GM12878 (cell line): ENCODE measurements around the gene MEIS1. TPM values are rescaled to one million over a fixed set of nuclear protein-coding genes. Genes with fewer than 3 reads are reported as not detected.

ENCODE experiments used
- ATAC-seq: fragments of 200-7000 bp; cut with Tn5 transposase; 3 replicates; pipeline ENCODE4 v1.9.1; 2020; ENCODE audit warnings: mild to moderate bottlenecking, moderate library complexity
- BruUV-seq: library from RNA; stranded (reverse); fragments of 400-500 nt; replicated peaks from 2 replicates; lab custom pipeline; 2021; lab: Mats Ljungman, UMichigan
- CTCF ChIA-PET: fragments of 300-600 bp; sonication (Branson Sonifier 250); formaldehyde crosslinking; extraction: SDS; loops from one replicate; lab custom pipeline; 2021; ENCODE audit warnings: inconsistent platforms; lab: Yijun Ruan, JAX
- POLR2A ChIA-PET: fragments of 350-600 bp; formaldehyde crosslinking; extraction: SDS; loops from one replicate; lab custom pipeline; 2021; ENCODE audit warnings: inconsistent platforms; lab: Charles Lee
- RAD21 ChIA-PET: fragments of 300-600 bp; sonication (Branson Sonifier 250); formaldehyde crosslinking; loops from one replicate; lab custom pipeline; 2023; ENCODE audit warnings: antibody characterized with exemption; ENCODE audit not compliant: unreplicated experiment; lab: Charles Lee
- SMC1A ChIA-PET: fragments of 300-600 bp; sonication (Branson Sonifier 250); formaldehyde crosslinking; loops from one replicate; lab custom pipeline; 2023; ENCODE audit not compliant: unreplicated experiment, uncharacterized antibody; lab: Charles Lee
- DNase-seq: peaks from one replicate; pipeline ENCODE4 v3.0.0-alpha.2; 2011; ENCODE audit warnings: low read depth, low spot score
- FAIRE-seq: peaks from 3 replicates; lab custom pipeline; 2011; peaks lifted over from hg19 to GRCh38; lab: Jason Lieb, UNC
- H2AFZ ChIP-seq: 2 replicates; pipeline ENCODE4 v1.6.0; 2011; ENCODE audit warnings: low read depth, low read length, control low read depth; ENCODE audit not compliant: control insufficient read depth
- H3K27ac ChIP-seq: 2 replicates; pipeline ENCODE4 v1.5.1; 2011; ENCODE audit warnings: control low read depth; ENCODE audit not compliant: control insufficient read depth, insufficient read depth
- H3K27me3 ChIP-seq, 2 experiments: replicated peaks in 1 of 2; 2 replicates each; pipeline versions ENCODE4 v1.6.0 to v1.6.1; 2011; ENCODE audit warnings: low read length in 1 of 2; ENCODE audit not compliant: control insufficient read depth in 2 of 2, insufficient read depth in 2 of 2
- H3K36me3 ChIP-seq, 2 experiments: 2 replicates each; pipeline ENCODE4 v1.5.1; 2011; ENCODE audit warnings: low read length in 1 of 2; ENCODE audit not compliant: control insufficient read depth in 2 of 2, insufficient read depth in 2 of 2
- H3K4me1 ChIP-seq: 2 replicates; pipeline ENCODE4 v1.6.1; 2011; ENCODE audit warnings: mild to moderate bottlenecking, low read length, moderate library complexity, mixed read lengths; ENCODE audit not compliant: control insufficient read depth, insufficient read depth
- H3K4me2 ChIP-seq: 2 replicates; pipeline ENCODE4 v1.6.0; 2011; ENCODE audit warnings: control low read depth; ENCODE audit not compliant: control insufficient read depth, insufficient read depth
- H3K4me3 ChIP-seq: fragments of 200-600 bp; sonication (generic); 2 replicates; pipeline ENCODE4 v1.5.1; 2016
- H3K79me2 ChIP-seq: 2 replicates; pipeline ENCODE4 v1.6.0; 2011; ENCODE audit warnings: low read length; ENCODE audit not compliant: control insufficient read depth, insufficient read depth
- H3K9ac ChIP-seq: 2 replicates; pipeline ENCODE4 v1.8.0; 2011; ENCODE audit warnings: low read length, control low read depth, mixed read lengths; ENCODE audit not compliant: control insufficient read depth, insufficient read depth
- H3K9me3 ChIP-seq: replicated peaks from 3 replicates; pipeline ENCODE4 v1.5.1; 2011; ENCODE audit warnings: mild to moderate bottlenecking, low read length; ENCODE audit not compliant: control insufficient read depth, insufficient read depth
- H4K20me1 ChIP-seq: 2 replicates; pipeline ENCODE4 v1.6.0; 2011; ENCODE audit not compliant: control insufficient read depth, insufficient read depth
- BACH1 ChIP-seq: fragments of 450-650 bp; IDR thresholded peaks from 2 replicates; pipeline ENCODE4 v1.6.1; 2017; ENCODE audit warnings: mild to moderate bottlenecking, borderline replicate concordance
- ESRRA ChIP-seq: IDR thresholded peaks from 2 replicates; pipeline ENCODE4 v1.6.1; 2012; ENCODE audit warnings: mild to moderate bottlenecking, low read length, improper control_type of control experiment
- HCFC1 ChIP-seq: fragments of 150-350 bp; IDR thresholded peaks from 2 replicates; pipeline ENCODE4 v1.6.1; 2014; ENCODE audit warnings: low read length
- MEF2B ChIP-seq: fragments of 450-650 bp; IDR thresholded peaks from 2 replicates; pipeline ENCODE4 v1.6.1; 2018; ENCODE audit warnings: mild to moderate bottlenecking, moderate library complexity; ENCODE audit not compliant: partially characterized antibody, poor library complexity, severe bottlenecking
- NFIC ChIP-seq: IDR thresholded peaks from 2 replicates; pipeline ENCODE4 v1.6.1; 2012; ENCODE audit warnings: low read depth, mild to moderate bottlenecking, inconsistent platforms, low read length, moderate library complexity
- POU2F2 ChIP-seq: IDR thresholded peaks from 3 replicates; pipeline ENCODE4 v1.6.1; 2011; ENCODE audit warnings: low read depth, mild to moderate bottlenecking, low read length, borderline replicate concordance
- RB1 ChIP-seq: fragments of 450-650 bp; formaldehyde crosslinking; IDR thresholded peaks from 2 replicates; pipeline ENCODE4 v1.6.1; 2017; ENCODE audit warnings: mild to moderate bottlenecking, borderline replicate concordance
- RCOR1 ChIP-seq: conservative IDR thresholded peaks from 2 replicates; pipeline ENCODE4 v1.6.1; 2012; ENCODE audit warnings: low read depth, low read length, improper control_type of control experiment
- REST ChIP-seq: IDR thresholded peaks from 2 replicates; pipeline ENCODE4 v1.6.1; 2012; ENCODE audit warnings: mild to moderate bottlenecking, low read depth, low read length
- SMARCA5 ChIP-seq: fragments of 450-650 bp; IDR thresholded peaks from 2 replicates; pipeline ENCODE4 v1.6.1; 2017; ENCODE audit warnings: mild to moderate bottlenecking
- TCF12 ChIP-seq: IDR thresholded peaks from 2 replicates; pipeline ENCODE4 v1.6.1; 2011; ENCODE audit warnings: low read depth, mild to moderate bottlenecking, low read length
- WRNIP1 ChIP-seq: IDR thresholded peaks from 2 replicates; pipeline ENCODE4 v1.6.1; 2011; ENCODE audit warnings: low read depth, low read length, improper control_type of control experiment, borderline replicate concordance
- ZBTB33 ChIP-seq: fragments of 450-650 bp; IDR thresholded peaks from 2 replicates; pipeline ENCODE4 v1.6.1; 2017; ENCODE audit warnings: mild to moderate bottlenecking
- ZNF687 ChIP-seq: fragments of 450-650 bp; IDR thresholded peaks from 2 replicates; pipeline ENCODE4 v1.6.1; 2017; ENCODE audit warnings: mild to moderate bottlenecking, moderate library complexity
- WGBS: methylation state at CpG from one replicate; pipeline ENCODE4 v1.1.6; 2016; ENCODE audit warnings: low lambda C conversion rate; ENCODE audit not compliant: insufficient replicate concordance, insufficient coverage; ENCODE audit errors: missing lambda C conversion rate; 5-methylcytosine and 5-hydroxymethylcytosine counted together
- in situ Hi-C: fragments of 300-500 bp; cut with MboI; formaldehyde crosslinking; loops from 9 replicates; pipeline ENCODE4 v1.14.3; 2018; ENCODE audit warnings: mixed read lengths
- intact Hi-C: fragments of 100-400 bp; cut with micrococcal nuclease; formaldehyde crosslinking; loops from one replicate; pipeline ENCODE4 v1.14.2; 2022; ENCODE audit not compliant: unreplicated experiment
- polyA plus RNA-seq, 11 experiments: library from polyadenylated mRNA; depleted of rRNA in 4 of 11; unstranded in 6 of 11; stranded (reverse) in 5 of 11; fragments of >200 nt; fragmentation: Nextera tagmentation in 4 of 11; fragmentation: Illumina TruSeq in 1 of 11; extraction: Ambion mirVana in 4 of 11; extraction: Trizol in 1 of 11; gene quantifications; 1 replicate in 1 of 11; 2 replicates in 10 of 11; pipeline versions ENCODE4 v1.2.1 to v1.2.3, GENCODE V29; 2011 to 2016; ENCODE audit warnings: inconsistent platforms in 2 of 11, missing spikeins in 2 of 11, low read depth in 1 of 11
- total RNA-seq, 4 experiments: library from RNA; depleted of rRNA in 3 of 4; stranded (reverse); fragments of >200 nt in 3 of 4; fragmentation: Illumina TruSeq in 1 of 4; extraction: Trizol in 1 of 4; gene quantifications; 2 replicates each; pipeline versions ENCODE4 v1.2.1 to v1.2.3, GENCODE V29; 2013 to 2021
- TF ChIP-seq, protein P1 (sequence below): IDR thresholded peaks from 2 replicates; pipeline ENCODE4 v1.6.1; 2012; ENCODE audit warnings: low read depth, low read length, improper control_type of control experiment

MEIS1 gene
- total and polyA plus RNA-seq, 10 of the 15 experiments (the other 5 are each of a cell fraction or from before 2014, with no cell fraction given): 0.04 to 0.31 (median 0.14) TPM; not detected in 6

DNA sequence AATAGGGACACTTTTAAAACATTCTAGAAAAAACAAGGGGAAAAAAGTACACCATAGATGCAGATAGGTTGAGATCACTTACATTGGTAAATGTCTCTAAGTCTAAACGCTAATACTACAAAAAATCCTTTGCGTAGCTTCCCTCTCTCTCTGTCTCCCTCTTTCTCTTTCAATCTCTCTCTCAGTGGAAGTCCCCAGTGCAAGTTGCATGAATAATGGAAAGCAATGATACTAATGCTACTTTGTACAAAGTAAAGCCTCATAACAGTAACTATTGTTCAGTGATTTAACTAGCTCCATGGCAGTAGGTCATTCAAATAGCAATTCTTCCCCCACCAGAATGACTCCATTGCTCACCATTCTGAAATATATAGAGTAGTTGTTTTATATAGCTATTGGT lies 12.8 kb downstream of the MEIS1 start:
- no peak overlapping the region for H3K4me3 ChIP-seq
- no peak overlapping the region for H3K4me2 ChIP-seq
- no TSS peak for BruUV-seq
- ChIA-PET SMC1A (interaction anchor here (0.6 kb wide), 1 partner anchor 828 kb away, joined by 3 read pairs; no protein-coding TSS in a partner anchor), CTCF (no interaction called here), POLR2A (no interaction called here), RAD21 (no interaction called here)
- H3K4me1 ChIP-seq: no peaks in the 10 kb centered on the region
- no peak for FAIRE-seq
- no peak overlapping the region for H3K27ac ChIP-seq
- no peaks in the 10 kb centered on the region for H3K79me2 ChIP-seq
- H3K27me3 ChIP-seq: peaks cover 0 to 5% of the 10 kb centered on the region in 2 experiments; a peak in 3 of 4 replicates
- no peak for ATAC-seq
- no peak overlapping the region for H2AFZ ChIP-seq
- WGBS: 75% methylated on average over 2 of the region's 2 CpGs
- no peaks in the 10 kb centered on the region for H3K9me3 ChIP-seq
- in situ Hi-C loops (loop anchor here (25.0 kb wide), 2 partner anchors 1390 to 1990 kb away; no protein-coding TSS in a partner anchor), intact Hi-C loops (no loop called here)
- no peak overlapping the region for H3K9ac ChIP-seq
- no peak for DNase-seq
- no peaks in the 10 kb centered on the region for H4K20me1 ChIP-seq
- no peaks in the 10 kb centered on the region for H3K36me3 ChIP-seq
- TF ChIP-seq RCOR1: no peak
- no peak for TF ChIP-seq NFIC
- no peak for TF ChIP-seq POU2F2
- no peak for TF ChIP-seq REST
- no peak for TF ChIP-seq MEF2B
- TF ChIP-seq, protein P1, sequence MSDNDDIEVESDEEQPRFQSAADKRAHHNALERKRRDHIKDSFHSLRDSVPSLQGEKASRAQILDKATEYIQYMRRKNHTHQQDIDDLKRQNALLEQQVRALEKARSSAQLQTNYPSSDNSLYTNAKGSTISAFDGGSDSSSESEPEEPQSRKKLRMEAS: no peak
- TF ChIP-seq RB1: no peak
- no peak for TF ChIP-seq HCFC1
- TF ChIP-seq BACH1: no peak
- TF ChIP-seq ZBTB33: no peak
- no peak for TF ChIP-seq TCF12
- TF ChIP-seq SMARCA5: no peak
- TF ChIP-seq ZNF687: no peak
- no peak for TF ChIP-seq ESRRA
- no peak for TF ChIP-seq WRNIP1
